ENCODE data around the gene RFTN1.

RFTN1 gene

GRCh38 chr3:16513141-16514020, at the start of gene RFTN1:
RFTN1 (minus strand) TSS chr3:16513699; CDS start chr3:16493869, 19,830 bp downstream.
- DNase-seq (ENCODE audit: low read depth in 2 of 2) = no peak

GRCh38 chr3:16559653-16560365, 46.3 kb upstream of the RFTN1 start:
- no peak for DNase-seq (ENCODE audit: low read depth in 2 of 2)

- DNase-seq (ENCODE audit: low read depth in 2 of 2) = no peak
Observed at GRCh38 chr3:16554126-16554525, 40.6 kb upstream of the RFTN1 start.

- no peak for DNase-seq (ENCODE audit: low read depth in 2 of 2)
Observed at GRCh38 chr3:16552757-16553156, 39.3 kb upstream of the RFTN1 start.

- no peak for DNase-seq (ENCODE audit: low read depth in 2 of 2)
Observed at GRCh38 chr3:16551342-16551976, 38.0 kb upstream of the RFTN1 start.

GRCh38 chr3:16550676-16551341, 37.3 kb upstream of the RFTN1 start:
- DNase-seq (ENCODE audit: low read depth in 2 of 2) = peak; percentile 36 to 44

- no peak for DNase-seq (ENCODE audit: low read depth in 2 of 2)
Observed at GRCh38 chr3:16550305-16550675, 36.8 kb upstream of the RFTN1 start.

- no peak for DNase-seq (ENCODE audit: low read depth in 2 of 2)
Observed at GRCh38 chr3:16548721-16549120, 35.2 kb upstream of the RFTN1 start.

GRCh38 chr3:16547561-16548357, 34.3 kb upstream of the RFTN1 start:
- no peak for DNase-seq (ENCODE audit: low read depth in 2 of 2)

GRCh38 chr3:16546186-16547010, 32.9 kb upstream of the RFTN1 start:
- no peak for DNase-seq (ENCODE audit: low read depth in 2 of 2)

GRCh38 chr3:16545413-16546185, 32.1 kb upstream of the RFTN1 start:
- DNase-seq (ENCODE audit: low read depth in 2 of 2) = no peak

GRCh38 chr3:16543242-16543864, 29.9 kb upstream of the RFTN1 start:
- no peak for DNase-seq (ENCODE audit: low read depth in 2 of 2)

- no peak for DNase-seq (ENCODE audit: low read depth in 2 of 2)
Observed at GRCh38 chr3:16538507-16538906, 25.0 kb upstream of the RFTN1 start.

GRCh38 chr3:16536996-16537395, 23.5 kb upstream of the RFTN1 start:
- DNase-seq (ENCODE audit: low read depth in 2 of 2) = no peak

GRCh38 chr3:16536344-16536663, 22.8 kb upstream of the RFTN1 start:
- no peak for DNase-seq (ENCODE audit: low read depth in 2 of 2)

- no peak for DNase-seq (ENCODE audit: low read depth in 2 of 2)
Observed at GRCh38 chr3:16534640-16535262, 21.3 kb upstream of the RFTN1 start.

GRCh38 chr3:16533928-16534574, 20.6 kb upstream of the RFTN1 start:
- no peak for DNase-seq (ENCODE audit: low read depth in 2 of 2)

- DNase-seq (ENCODE audit: low read depth in 2 of 2) = no peak
Observed at GRCh38 chr3:16529264-16529663, 15.8 kb upstream of the RFTN1 start.

All from stimulated activated CD8-positive, alpha-beta memory T cell treated with anti-CD3 and anti-CD28 coated beads, Interleukin-7, amount 100 ng/mL, for 1 hour (primary cell).